Stimulated activated CD4-positive, alpha-beta T cell treated with anti-CD3 and anti-CD28 coated beads, TNF-alpha, amount 100 ng/mL, for 1 hour (primary cell): ENCODE data around the gene C1orf53.
"Not testable (repeated sequence)": the region's sequence is repeated elsewhere in the genome, so short reads cannot be mapped to it uniquely, and the experiment has no call there.

ENCODE experiments used
- DNase-seq, 3 donors: peaks; one replicate each; pipeline ENCODE4 v3.0.0-alpha.2; 2020; ENCODE audit warnings: low read depth in 3 of 3, low spot score in 1 of 3

Gene C1orf53

DNA sequence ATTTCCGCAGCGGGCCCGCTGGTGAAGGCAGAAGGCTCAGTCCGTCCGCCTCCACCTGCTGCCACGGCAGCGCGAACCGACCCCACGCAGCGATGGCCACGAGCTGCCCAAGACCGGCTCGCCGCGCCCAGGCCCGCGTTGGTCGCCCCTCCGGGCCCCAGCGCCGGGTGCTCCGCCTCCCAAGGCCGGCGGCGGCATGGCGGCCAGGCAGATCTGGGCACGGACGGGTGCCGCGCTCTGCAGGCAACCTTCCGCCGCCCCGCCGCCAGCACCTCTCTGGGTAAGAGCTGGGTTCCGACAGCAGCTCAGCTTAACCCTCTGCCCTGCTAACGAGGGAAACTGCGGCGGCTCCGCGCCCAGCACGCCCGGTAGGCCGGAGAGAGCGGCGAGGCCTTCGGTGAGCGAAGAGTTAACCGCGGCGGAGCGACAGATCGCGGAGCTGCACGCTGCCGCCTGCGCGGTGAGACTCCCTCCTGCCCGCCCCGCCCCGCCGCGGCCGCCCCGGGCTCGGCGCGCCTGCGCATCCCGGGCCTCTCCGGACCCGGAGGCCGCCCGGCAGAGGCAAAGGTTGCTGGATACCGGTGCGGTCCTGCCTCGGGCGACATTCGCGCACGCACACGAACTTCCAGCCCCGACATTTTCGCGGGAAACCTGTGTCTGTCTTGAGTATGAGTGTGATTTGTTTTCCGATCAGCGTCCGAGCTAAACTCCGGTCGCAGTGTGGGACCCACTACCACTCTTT is at the start of gene C1orf53:
C1orf53 (plus strand) TSS at position 177 of the 742 bp plus-strand sequence; CDS start at position 197, 20 bp downstream.
- peak; percentile 21 to 74 (median 50) for DNase-seq

- DNase-seq = not testable (repeated sequence)
These were observed 46.7 kb upstream of the C1orf53 start for GRCh38 chr1:197855751-197856150.

- no peak for DNase-seq
These were observed 45.0 kb upstream of the C1orf53 start for GRCh38 chr1:197857477-197857876.

GRCh38 chr1:197859024-197859423 is 43.4 kb upstream of the C1orf53 start:
- DNase-seq = no peak

DNA sequence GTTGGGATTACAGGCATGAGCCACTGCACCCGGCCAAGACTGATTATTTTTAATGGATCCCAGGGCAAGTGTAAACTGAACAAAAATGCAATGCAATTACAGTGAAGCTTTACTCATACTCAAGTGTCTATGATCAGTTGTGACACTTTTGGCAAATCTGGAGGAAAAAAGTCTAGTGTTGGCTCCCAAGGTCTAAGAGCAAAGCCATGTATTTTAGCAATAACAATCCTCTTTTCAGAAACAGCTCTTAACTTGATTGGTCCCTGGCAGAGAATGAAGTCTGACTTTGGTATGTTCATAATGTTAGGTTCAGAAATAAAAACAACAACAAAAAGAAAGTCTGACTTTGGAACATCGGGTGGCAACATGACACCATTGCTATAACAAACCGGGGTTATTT is 40.2 kb upstream of the C1orf53 start:
- DNase-seq = no peak

- no peak for DNase-seq
These were observed 39.8 kb upstream of the C1orf53 start for GRCh38 chr1:197862671-197863070.

DNA sequence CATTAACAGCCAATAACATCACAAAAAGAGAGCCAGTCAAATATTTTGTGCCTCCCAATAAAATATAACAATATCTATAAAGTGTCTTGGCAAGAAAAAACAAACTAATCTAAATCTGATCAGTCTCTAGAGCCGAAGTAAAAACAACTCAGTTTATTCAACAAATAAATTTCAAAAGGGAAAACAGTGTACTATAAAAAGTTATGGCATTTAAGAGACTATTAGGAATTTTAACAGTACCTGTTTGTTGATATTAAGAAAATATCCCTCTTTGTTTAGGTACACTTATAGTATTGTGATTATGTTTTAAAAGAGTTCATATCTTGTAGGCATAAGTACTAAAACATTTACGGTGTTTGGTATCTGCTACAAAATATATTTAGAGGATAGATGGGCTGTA is 36.6 kb upstream of the C1orf53 start:
- no peak for DNase-seq

DNA sequence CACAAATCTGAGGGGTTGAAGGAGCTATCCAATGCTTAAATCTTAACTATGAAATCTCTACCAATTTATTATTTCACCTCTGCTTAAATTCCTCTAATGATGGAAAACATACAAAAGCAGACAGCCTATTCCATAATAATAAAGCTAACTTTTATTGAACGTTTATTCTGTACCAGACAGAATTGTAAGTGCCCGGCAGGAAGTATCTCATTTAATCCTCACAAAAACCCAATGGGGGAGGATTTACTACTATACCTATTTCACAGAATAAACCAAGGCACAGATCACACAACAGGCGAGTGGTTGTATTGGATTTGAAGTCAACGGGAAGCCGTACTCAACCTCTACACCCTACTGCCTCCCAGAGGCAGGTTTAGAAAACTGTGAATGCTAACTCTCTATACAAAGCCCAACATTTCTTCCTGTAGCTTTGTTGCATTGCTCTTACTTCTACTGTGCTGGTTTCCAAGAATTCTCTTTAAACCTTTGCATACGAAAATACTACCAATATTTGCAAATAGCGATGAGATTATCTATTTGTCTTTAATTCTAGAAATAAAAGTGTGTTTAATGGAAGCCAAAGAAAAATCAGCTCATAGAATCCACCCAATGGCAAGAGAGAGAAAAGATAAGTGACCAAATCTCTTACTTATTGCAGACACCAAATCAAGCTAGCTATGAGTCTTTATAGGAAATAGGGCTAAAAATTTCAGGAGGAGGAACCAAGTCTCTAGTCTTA is 33.5 kb upstream of the C1orf53 start:
- peak in 1 of 3 donors; percentile 4 for DNase-seq

- DNase-seq = no peak
These were observed 32.8 kb upstream of the C1orf53 start for GRCh38 chr1:197869490-197870077.

DNA sequence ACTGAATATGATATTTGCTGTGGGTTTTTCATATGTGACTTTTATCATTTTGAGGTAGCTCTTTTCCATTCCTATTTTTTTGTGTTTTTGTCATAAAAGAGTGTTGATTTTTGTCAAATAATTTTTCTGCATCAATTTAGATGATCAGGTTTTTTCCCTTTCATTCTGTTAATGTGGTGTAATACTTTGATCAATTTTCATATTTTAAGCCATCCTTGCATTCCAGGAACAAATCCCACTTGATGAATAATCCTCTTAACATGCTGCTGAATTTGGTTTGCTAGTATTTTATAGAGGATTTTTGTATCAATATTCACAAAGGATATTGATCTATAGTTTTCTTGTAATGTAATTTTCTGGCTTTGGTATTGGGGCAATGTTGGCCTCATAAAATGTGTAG is 25.5 kb upstream of the C1orf53 start:
- DNase-seq = no peak

DNA sequence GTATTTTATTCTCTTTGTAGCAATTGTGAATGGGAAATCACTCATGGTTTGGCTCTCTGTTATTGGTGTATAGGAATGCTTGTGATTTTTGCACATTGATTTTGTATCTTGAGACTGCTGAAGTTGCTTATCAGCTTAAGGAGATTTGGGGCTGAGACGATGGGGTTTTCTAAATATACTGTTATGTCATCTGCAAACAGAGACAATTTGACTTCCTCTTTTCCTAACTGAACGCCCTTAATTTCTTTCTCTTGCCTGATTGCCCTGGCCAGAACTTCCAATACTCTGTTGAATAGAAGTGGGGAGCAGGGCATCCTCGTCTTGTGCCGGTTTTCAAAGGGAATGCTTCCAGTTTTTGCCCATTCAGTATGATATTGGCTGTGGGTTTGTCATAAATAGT is 22.0 kb upstream of the C1orf53 start:
- not testable (repeated sequence) for DNase-seq

- not testable (repeated sequence) for DNase-seq
These were observed 20.2 kb upstream of the C1orf53 start for GRCh38 chr1:197882241-197882640.

- DNase-seq = no peak
These were observed 18.3 kb upstream of the C1orf53 start for GRCh38 chr1:197884173-197884572.

- DNase-seq = no peak
These were observed 11.5 kb upstream of the C1orf53 start for GRCh38 chr1:197890936-197891335.

DNA sequence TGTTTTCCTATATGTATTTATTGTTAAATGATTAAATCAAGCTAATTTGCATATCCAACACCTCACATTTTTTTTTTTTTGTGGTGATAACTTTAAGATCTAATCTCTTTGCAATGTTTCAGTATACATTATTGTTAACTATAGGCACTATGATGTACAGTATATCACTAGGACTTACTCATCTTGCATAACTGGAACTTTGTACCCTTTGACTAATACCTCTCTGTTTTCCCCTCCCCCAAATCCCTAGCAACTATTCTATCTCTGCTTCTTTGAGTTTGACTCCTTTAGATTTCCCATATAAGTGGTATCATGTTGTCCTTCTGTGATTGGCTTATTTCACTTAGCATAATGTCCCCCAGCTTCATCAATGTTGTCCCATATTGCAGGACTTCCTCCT is 9.7 kb upstream of the C1orf53 start:
- DNase-seq = no peak

GRCh38 chr1:197896301-197896700 is 6.1 kb upstream of the C1orf53 start:
- no peak for DNase-seq

- no peak for DNase-seq
These were observed 3.4 kb upstream of the C1orf53 start for GRCh38 chr1:197899037-197899436.

- DNase-seq = no peak
These were observed 338 bp upstream of the C1orf53 start for GRCh38 chr1:197902131-197902453.

DNA sequence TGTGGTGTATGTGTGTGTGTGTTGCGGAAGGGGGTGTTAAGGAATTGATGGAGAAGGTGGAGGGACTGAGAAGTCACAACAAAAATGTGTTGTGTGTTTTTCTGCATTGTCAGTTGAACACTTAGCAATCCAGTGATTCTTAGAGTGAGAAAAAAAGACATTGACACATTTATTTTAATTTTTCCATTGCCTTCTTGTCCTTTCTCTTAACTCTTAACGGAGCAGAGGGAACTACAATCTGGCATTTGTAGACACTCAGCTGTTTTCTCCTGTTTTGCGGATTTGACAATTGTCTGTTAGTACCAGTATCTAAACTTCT is 725 bp downstream of the C1orf53 start:
- no peak for DNase-seq

- no peak for DNase-seq
These were observed 1.8 kb downstream of the C1orf53 start for GRCh38 chr1:197904126-197904787.

- no peak for DNase-seq
These were observed 3.4 kb downstream of the C1orf53 start for GRCh38 chr1:197905699-197906351.
